Skeletal muscle tissue (tissue), 4 donors: ENCODE measurements around the gene FLII. TPM values are rescaled to one million over a fixed set of nuclear protein-coding genes. Genes with fewer than 3 reads are reported as not detected.

Experiments
- H3K27ac ChIP-seq: one replicate; pipeline ENCODE4 v1.7.0; 2013; ENCODE audit warnings: mild to moderate bottlenecking, low read depth, low read length, inconsistent platforms
- H3K27me3 ChIP-seq, 3 donors: one replicate each; pipeline ENCODE4 v1.7.0; 2013; ENCODE audit warnings: low read length in 3 of 3; ENCODE audit not compliant: control insufficient read depth in 3 of 3, insufficient read depth in 3 of 3
- H3K36me3 ChIP-seq, 3 donors: one replicate each; pipeline ENCODE4 v1.7.0; 2013; ENCODE audit warnings: low read length in 3 of 3; ENCODE audit not compliant: control insufficient read depth in 3 of 3, insufficient read depth in 3 of 3
- H3K4me1 ChIP-seq, 3 donors: one replicate each; pipeline ENCODE4 v1.7.0; 2013; ENCODE audit warnings: low read length in 3 of 3, mild to moderate bottlenecking in 3 of 3; ENCODE audit not compliant: control insufficient read depth in 3 of 3, insufficient read depth in 3 of 3
- H3K4me3 ChIP-seq, 3 donors: one replicate each; pipeline ENCODE4 v1.7.0; 2013; ENCODE audit warnings: low read length in 3 of 3
- H3K9ac ChIP-seq, 3 donors: one replicate each; pipeline ENCODE4 v1.7.0; 2013; ENCODE audit warnings: low read length in 3 of 3, mild to moderate bottlenecking in 3 of 3, moderate library complexity in 2 of 3, low read depth in 1 of 3
- H3K9me3 ChIP-seq, 3 donors: one replicate each; pipeline ENCODE4 v1.7.0; 2013; ENCODE audit warnings: low read length in 3 of 3; ENCODE audit not compliant: control insufficient read depth in 3 of 3
- total RNA-seq: library from RNA; depleted of rRNA; stranded (reverse); fragments of >200 nt; gene quantifications from one replicate; pipeline ENCODE4 v1.2.3, GENCODE V29; 2014
- donor health status: Osteomylitis.

The FLII gene
- total RNA-seq, 1 donor from 2014 or later, result 193 TPM

DNA sequence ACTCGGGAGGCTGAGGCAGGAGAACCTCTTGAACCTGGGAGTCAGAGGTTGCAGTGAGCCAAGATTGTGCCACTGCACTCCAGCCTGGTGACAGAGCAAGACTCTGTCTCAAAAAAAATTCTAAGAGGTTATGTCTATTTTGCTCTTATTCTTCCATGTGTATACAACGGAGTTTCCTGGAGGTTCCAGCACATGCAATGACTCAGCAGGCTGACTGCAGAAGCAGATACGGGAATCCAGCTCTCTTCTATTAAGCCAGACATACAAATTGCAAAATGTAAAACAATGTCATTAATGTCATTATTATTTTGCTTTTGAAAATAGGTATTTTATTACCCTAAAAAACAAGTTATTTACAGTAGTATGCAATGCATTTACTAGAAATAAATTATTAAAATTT, 20.3 kb upstream of the FLII start:
- H3K9me3 ChIP-seq, result no peaks in the 10 kb centered on the region
- no peak overlapping the region for H3K4me3 ChIP-seq
- peaks cover 0 to 5% (median 3%) of the 10 kb centered on the region in 3 donors for H3K4me1 ChIP-seq
- H3K36me3 ChIP-seq, result peaks cover 49 to 58% (median 55%) of the 10 kb centered on the region in 3 donors
- H3K9ac ChIP-seq, result no peak overlapping the region
- no peak overlapping the region for H3K27ac ChIP-seq
- H3K27me3 ChIP-seq, result no peaks in the 10 kb centered on the region

DNA sequence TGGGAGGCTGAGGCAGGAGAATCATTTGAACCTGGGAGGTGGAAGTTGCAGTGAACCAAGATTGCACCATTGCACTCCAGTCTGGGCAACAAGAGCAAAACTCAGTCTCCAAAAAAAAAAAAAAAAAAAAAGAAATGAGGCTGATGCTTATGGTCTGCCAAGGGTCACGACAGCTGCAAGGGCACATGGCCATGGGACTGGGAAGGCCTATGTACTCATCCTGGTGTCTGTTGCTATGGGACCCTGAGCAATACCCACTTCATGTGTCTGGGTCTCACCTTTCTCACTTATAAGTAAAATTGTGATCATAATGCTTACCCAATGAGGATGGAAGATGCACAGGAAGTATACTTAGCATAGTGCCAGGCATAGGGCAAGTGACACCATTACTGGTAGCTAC, 18.5 kb upstream of the FLII start:
- H3K4me1 ChIP-seq, result peaks cover 0 to 5% (median 3%) of the 10 kb centered on the region in 3 donors
- H3K9ac ChIP-seq, result no peak overlapping the region
- H3K4me3 ChIP-seq, result no peak overlapping the region
- peaks cover 38 to 52% (median 41%) of the 10 kb centered on the region in 3 donors for H3K36me3 ChIP-seq
- H3K27ac ChIP-seq, result no peak overlapping the region
- H3K27me3 ChIP-seq, result no peaks in the 10 kb centered on the region
- H3K9me3 ChIP-seq, result no peaks in the 10 kb centered on the region

DNA sequence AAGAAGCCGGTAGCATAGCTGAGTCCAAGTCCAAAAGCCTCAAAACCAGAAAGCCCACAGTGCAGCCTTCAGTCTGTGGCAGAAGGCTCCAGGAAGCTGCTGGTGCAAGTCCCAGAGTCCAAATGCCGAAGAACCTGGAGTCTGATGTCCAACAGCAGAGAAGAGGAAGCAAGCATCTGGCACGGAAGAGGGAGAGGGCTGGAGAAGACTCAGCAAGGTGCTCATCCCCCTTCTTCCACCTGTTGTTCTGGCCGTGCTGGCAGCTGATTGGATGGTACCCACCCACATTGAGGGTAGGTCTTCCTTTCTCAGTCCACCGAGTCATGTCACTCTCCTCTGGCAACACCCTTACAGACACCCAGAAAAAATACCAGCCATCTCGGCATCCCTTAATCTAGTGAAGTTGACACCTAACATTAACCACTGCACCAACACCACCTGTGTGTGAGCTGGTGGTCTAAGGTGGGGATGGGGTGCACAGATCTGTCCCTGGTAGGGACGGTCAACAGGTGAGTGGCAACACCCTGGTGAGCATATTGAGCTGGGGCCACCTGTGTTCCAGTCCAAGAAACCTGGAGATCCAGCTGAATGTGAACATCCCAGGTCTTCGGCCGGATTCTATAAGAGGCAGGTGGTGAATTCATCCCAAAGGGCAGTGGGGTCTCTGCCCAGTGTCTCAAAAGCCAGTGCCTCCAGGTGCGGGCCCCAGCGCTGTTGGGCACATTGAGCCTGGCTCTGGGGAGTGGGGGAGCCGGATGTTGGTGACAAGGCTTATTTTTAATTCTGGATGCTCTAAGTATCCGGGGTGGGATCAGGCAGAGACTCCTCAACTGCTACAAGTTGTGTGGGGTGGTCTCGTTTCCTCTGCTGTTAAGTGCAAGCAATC, 11.8 kb upstream of the FLII start:
- H3K9ac ChIP-seq, result peak overlapping the region in 1 of 3 donors; percentile 40
- no peak overlapping the region for H3K4me3 ChIP-seq
- H3K27ac ChIP-seq, result no peak overlapping the region
- no peaks in the 10 kb centered on the region for H3K9me3 ChIP-seq
- H3K4me1 ChIP-seq, result peaks cover 5 to 23% (median 16%) of the 10 kb centered on the region in 3 donors
- no peaks in the 10 kb centered on the region for H3K27me3 ChIP-seq
- peaks cover 10 to 25% (median 18%) of the 10 kb centered on the region in 3 donors for H3K36me3 ChIP-seq

DNA sequence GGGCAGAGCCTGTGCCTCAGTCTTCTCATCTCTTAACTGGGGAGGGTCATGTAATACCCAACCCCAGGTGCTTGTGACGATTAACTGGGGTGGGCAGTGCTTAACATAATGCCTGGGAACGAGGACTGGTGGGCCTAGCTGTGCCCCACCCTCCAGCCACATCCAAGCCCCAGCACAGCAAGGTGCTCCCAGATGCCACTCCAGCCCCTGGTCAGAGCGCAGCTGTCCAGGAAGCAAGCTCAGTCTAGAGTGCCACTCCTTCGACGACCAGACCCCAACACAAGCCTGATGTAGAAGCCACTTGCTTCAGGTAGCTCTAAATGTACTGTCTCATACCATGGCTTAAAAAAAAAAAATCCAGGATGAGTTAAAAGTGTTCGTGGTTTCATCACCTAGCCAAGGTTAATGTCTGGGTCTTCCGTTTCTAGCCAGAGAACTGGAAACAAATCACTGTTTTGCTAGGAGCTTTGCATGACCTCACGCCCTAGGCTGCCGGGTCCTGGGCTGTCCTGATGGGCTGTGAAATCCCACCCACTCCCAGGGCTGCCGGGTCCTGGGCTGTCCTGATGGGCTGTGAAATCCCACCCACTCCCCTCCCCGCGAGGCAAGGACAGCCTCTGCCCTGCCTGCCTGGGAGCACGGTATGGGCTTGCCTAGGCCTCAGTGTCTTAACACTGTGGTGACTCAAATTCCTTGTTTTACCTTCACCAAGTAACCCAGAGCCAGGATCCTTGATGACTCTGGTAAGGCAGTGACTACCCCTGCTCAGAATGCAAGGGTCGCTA, 9.6 kb upstream of the FLII start:
- peak overlapping the region in 2 of 3 donors; percentile 25 to 40 for H3K9ac ChIP-seq
- peaks cover 26 to 36% (median 33%) of the 10 kb centered on the region in 3 donors for H3K36me3 ChIP-seq

GRCh38 chr17:18267366-18267765, 8.8 kb upstream of the FLII start:
- H3K4me1 ChIP-seq, result peaks cover 29 to 52% (median 45%) of the 10 kb centered on the region in 3 donors
- H3K9me3 ChIP-seq, result no peaks in the 10 kb centered on the region
- no peak overlapping the region for H3K27ac ChIP-seq
- peaks cover 34 to 40% (median 35%) of the 10 kb centered on the region in 3 donors for H3K36me3 ChIP-seq
- no peaks in the 10 kb centered on the region for H3K27me3 ChIP-seq
- no peak overlapping the region for H3K9ac ChIP-seq
- no peak overlapping the region for H3K4me3 ChIP-seq

More for the DNA sequence above, 9.6 kb upstream of the FLII start:
- Histone ChIP-seq H3K27me3 (no peaks in the 10 kb centered on the region), H3K27ac (no peak overlapping the region), H3K9me3 (no peaks in the 10 kb centered on the region), H3K4me1 (peaks cover 22 to 45% (median 38%) of the 10 kb centered on the region in 3 donors), H3K4me3 (no peak overlapping the region)

GRCh38 chr17:18263885-18264682, 5.5 kb upstream of the FLII start:
- H3K27me3 ChIP-seq, result no peaks in the 10 kb centered on the region
- H3K36me3 ChIP-seq, result peaks cover 35 to 42% (median 39%) of the 10 kb centered on the region in 3 donors
- no peak overlapping the region for H3K4me3 ChIP-seq
- H3K27ac ChIP-seq, result no peak overlapping the region
- peak overlapping the region in 1 of 3 donors; percentile 100 for H3K9ac ChIP-seq
- peaks cover 46 to 62% (median 61%) of the 10 kb centered on the region in 3 donors for H3K4me1 ChIP-seq
- no peaks in the 10 kb centered on the region for H3K9me3 ChIP-seq

- Histone ChIP-seq H3K9ac (peak overlapping the region; percentile 98 to 100 (median 100)), H3K4me1 (peaks cover 51 to 64% (median 60%) of the 10 kb centered on the region in 3 donors), H3K4me3 (peak overlapping the region in 2 of 3 donors; percentile 92 to 93), H3K27me3 (no peaks in the 10 kb centered on the region), H3K36me3 (peaks cover 35 to 41% (median 39%) of the 10 kb centered on the region in 3 donors), H3K9me3 (no peaks in the 10 kb centered on the region), H3K27ac (peak overlapping the region; percentile 100)
These were observed 4.1 kb upstream of the FLII start for GRCh38 chr17:18262641-18263040.

DNA sequence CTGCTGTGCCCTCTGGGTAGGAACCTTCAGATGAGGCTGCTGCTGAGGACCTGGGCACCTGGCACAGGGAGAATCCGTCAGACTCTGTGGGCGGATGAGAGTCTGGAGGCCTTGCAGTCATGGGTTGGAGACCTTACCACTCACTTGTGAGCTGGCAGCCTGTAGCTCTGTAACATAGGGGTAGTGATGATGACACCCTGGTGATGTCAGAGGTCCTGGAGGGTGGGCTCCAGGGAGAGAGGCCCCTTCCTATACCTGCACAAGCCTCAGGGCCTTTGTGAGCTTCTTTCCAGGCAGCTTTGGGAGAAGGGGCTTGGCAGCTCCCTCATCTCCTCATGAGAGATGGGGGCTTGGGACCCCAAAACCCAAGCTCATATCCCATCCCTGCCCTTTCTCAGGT, 3.6 kb upstream of the FLII start:
- H3K4me1 ChIP-seq, result peaks cover 56 to 67% (median 65%) of the 10 kb centered on the region in 3 donors
- no peaks in the 10 kb centered on the region for H3K9me3 ChIP-seq
- H3K27me3 ChIP-seq, result no peaks in the 10 kb centered on the region
- H3K9ac ChIP-seq, result peak overlapping the region; percentile 98 to 100 (median 100)
- H3K27ac ChIP-seq, result peak overlapping the region; percentile 100
- peak overlapping the region; percentile 85 to 93 (median 92) for H3K4me3 ChIP-seq
- peaks cover 35 to 39% (median 37%) of the 10 kb centered on the region in 3 donors for H3K36me3 ChIP-seq

GRCh38 chr17:18261659-18262058, 3.1 kb upstream of the FLII start:
- peak overlapping the region; percentile 100 for H3K27ac ChIP-seq
- peak overlapping the region; percentile 85 to 93 (median 92) for H3K4me3 ChIP-seq
- H3K36me3 ChIP-seq, result peaks cover 35 to 42% (median 35%) of the 10 kb centered on the region in 3 donors
- no peaks in the 10 kb centered on the region for H3K9me3 ChIP-seq
- H3K4me1 ChIP-seq, result peaks cover 61 to 71% (median 70%) of the 10 kb centered on the region in 3 donors
- no peaks in the 10 kb centered on the region for H3K27me3 ChIP-seq
- peak overlapping the region; percentile 98 to 100 (median 100) for H3K9ac ChIP-seq
